Measurements from ENCODE around the gene BCAT1. TPM values are rescaled to one million over a fixed set of nuclear protein-coding genes. Genes with fewer than 3 reads are reported as not detected.

Gene BCAT1
- total and polyA plus RNA-seq, 2 experiments from 2014 or later = 46.4 to 72.8 TPM

DNA sequence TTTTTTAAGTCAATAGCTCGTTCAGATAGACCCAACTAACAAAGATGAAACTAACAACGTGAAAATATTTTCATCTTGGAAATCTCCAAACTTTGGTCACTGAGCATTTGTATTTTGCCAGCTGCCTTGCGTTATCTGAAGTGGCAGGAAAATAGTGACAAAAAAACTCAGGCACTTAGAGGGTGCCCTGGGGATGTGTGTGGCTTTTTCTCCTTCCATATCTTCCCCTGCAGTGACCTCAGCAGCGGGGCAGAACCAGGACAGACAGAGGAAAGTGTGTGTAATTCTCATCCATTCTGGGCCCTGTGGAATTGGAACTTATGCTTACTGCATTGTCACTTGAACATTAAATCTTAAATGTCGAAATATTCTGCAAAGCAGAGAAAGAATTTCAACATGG is 152.0 kb downstream of the BCAT1 start:
- Histone ChIP-seq H3K4me3 (no peak overlapping the region), H3K9me2 (replicated peaks; ENCODE audit: insufficient read depth) (no peaks in the 10 kb centered on the region), H2AFZ (no peak overlapping the region), H3K27me3 (no peaks in the 10 kb centered on the region), H3K36me3 (replicated peaks; ENCODE audit: insufficient read depth, low read depth) (no peaks in the 10 kb centered on the region), H3K4me2 (no peak overlapping the region), H3K9me3 (ENCODE audit: low read depth) (no peaks in the 10 kb centered on the region), H3K27ac (no peak overlapping the region), H3K79me2 (no peaks in the 10 kb centered on the region), H3K4me1 (ENCODE audit: insufficient read depth) (no peaks in the 10 kb centered on the region), H4K20me1 (ENCODE audit: insufficient read depth, poor library complexity, severe bottlenecking) (no peaks in the 10 kb centered on the region)
- 64% methylated on average over 5 of the region's 5 CpGs for WGBS (ENCODE audit: low lambda C conversion rate, missing lambda C conversion rate)
- no peak for DNase-seq (ENCODE audit: low spot score)
- TF ChIP-seq, protein P1, sequence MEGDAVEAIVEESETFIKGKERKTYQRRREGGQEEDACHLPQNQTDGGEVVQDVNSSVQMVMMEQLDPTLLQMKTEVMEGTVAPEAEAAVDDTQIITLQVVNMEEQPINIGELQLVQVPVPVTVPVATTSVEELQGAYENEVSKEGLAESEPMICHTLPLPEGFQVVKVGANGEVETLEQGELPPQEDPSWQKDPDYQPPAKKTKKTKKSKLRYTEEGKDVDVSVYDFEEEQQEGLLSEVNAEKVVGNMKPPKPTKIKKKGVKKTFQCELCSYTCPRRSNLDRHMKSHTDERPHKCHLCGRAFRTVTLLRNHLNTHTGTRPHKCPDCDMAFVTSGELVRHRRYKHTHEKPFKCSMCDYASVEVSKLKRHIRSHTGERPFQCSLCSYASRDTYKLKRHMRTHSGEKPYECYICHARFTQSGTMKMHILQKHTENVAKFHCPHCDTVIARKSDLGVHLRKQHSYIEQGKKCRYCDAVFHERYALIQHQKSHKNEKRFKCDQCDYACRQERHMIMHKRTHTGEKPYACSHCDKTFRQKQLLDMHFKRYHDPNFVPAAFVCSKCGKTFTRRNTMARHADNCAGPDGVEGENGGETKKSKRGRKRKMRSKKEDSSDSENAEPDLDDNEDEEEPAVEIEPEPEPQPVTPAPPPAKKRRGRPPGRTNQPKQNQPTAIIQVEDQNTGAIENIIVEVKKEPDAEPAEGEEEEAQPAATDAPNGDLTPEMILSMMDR (IDR thresholded peaks at IDR 0.05; ENCODE audit: poor library complexity) = no peak
- TF ChIP-seq EZH2phosphoT487 (IDR thresholded peaks at IDR 0.05; ENCODE audit: low read depth, severe bottlenecking, unreplicated experiment) (no peak), EZH2 (IDR thresholded peaks at IDR 0.05; ENCODE audit: borderline replicate concordance) (no peak)

DNA sequence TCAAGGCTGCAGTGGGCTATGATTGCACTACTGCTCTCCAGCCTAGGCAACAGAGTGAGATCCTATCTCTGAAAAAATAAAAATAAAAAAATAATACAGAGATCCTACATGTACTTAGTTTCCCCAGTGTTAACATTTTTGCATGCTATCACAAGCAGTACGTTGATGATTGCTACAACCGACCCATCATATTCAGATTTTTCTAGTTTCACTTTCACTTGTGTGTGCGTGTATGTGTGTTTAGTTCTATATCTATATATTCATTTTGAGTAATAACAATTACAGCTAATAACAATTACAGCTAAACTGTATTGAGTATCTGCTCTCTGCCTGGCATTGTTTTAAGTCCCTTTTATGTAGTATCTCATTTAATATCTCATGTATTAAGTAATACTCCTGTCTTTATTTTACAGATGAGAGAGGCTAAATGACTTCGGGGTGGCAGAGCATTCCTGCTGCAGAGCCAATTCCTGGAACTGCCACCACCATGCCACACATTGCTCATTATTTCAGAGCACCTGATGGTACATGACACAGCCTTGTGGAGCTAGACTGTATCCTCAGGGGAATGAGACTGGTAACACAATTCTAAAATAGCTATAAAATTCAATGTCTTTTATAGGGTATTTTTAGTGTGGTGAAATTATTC is 153.1 kb downstream of the BCAT1 start:
- Histone ChIP-seq H3K9me2 (replicated peaks; ENCODE audit: insufficient read depth) (no peaks in the 10 kb centered on the region), H3K36me3 (replicated peaks; ENCODE audit: insufficient read depth, low read depth) (no peaks in the 10 kb centered on the region), H3K4me1 (ENCODE audit: insufficient read depth) (no peaks in the 10 kb centered on the region), H3K27me3 (no peaks in the 10 kb centered on the region), H3K4me2 (no peak overlapping the region), H3K4me3 (no peak overlapping the region), H2AFZ (no peak overlapping the region), H3K79me2 (no peaks in the 10 kb centered on the region), H3K27ac (no peak overlapping the region), H4K20me1 (ENCODE audit: insufficient read depth, poor library complexity, severe bottlenecking) (no peaks in the 10 kb centered on the region), H3K9me3 (ENCODE audit: low read depth) (no peaks in the 10 kb centered on the region)
- no peak for DNase-seq (ENCODE audit: low spot score)
- no peak for TF ChIP-seq EZH2phosphoT487 (IDR thresholded peaks at IDR 0.05; ENCODE audit: low read depth, severe bottlenecking, unreplicated experiment)
- TF ChIP-seq, protein P1 (IDR thresholded peaks at IDR 0.05; ENCODE audit: poor library complexity) = no peak
- no peak for TF ChIP-seq EZH2 (IDR thresholded peaks at IDR 0.05; ENCODE audit: borderline replicate concordance)
- WGBS (ENCODE audit: low lambda C conversion rate, missing lambda C conversion rate) = 92% methylated on average over 4 of the region's 4 CpGs

DNA sequence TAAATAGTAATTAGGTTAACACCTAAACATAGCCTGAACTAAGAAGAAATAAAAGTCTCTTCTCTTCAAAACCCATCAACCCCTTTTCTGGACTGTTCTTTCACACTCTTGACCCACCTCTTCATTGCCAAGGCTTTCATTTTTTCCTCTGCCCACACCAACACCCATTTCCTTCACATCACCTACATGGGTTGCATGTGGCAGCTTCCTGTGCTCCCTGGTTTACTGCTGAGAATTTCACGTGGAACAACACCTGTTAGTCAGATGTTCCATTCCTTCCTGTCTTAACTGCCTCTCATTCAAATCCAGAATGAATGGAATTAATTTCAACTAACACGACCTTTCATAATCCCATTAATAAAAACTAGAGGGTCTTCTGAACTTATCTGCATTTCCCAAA is 157.3 kb downstream of the BCAT1 start:
- WGBS (ENCODE audit: low lambda C conversion rate, missing lambda C conversion rate) = 71% methylated on average over 2 of the region's 2 CpGs
- TF ChIP-seq, protein P1 (IDR thresholded peaks at IDR 0.05; ENCODE audit: poor library complexity) = no peak
- TF ChIP-seq EZH2 (IDR thresholded peaks at IDR 0.05; ENCODE audit: borderline replicate concordance) = no peak
- no peak for TF ChIP-seq EZH2phosphoT487 (IDR thresholded peaks at IDR 0.05; ENCODE audit: low read depth, severe bottlenecking, unreplicated experiment)
- no peak for DNase-seq (ENCODE audit: low spot score)

More for the DNA sequence above, 157.3 kb downstream of the BCAT1 start:
- Histone ChIP-seq H3K36me3 (replicated peaks; ENCODE audit: insufficient read depth, low read depth) (no peaks in the 10 kb centered on the region), H3K27ac (no peak overlapping the region), H4K20me1 (ENCODE audit: insufficient read depth, poor library complexity, severe bottlenecking) (no peaks in the 10 kb centered on the region), H3K4me1 (ENCODE audit: insufficient read depth) (no peaks in the 10 kb centered on the region), H2AFZ (no peak overlapping the region), H3K27me3 (no peaks in the 10 kb centered on the region), H3K4me2 (no peak overlapping the region), H3K4me3 (no peak overlapping the region), H3K79me2 (no peaks in the 10 kb centered on the region), H3K9me3 (ENCODE audit: low read depth) (no peaks in the 10 kb centered on the region), H3K9me2 (replicated peaks; ENCODE audit: insufficient read depth) (no peaks in the 10 kb centered on the region)

Measured in hepatocyte (in vitro differentiated cells).